ENCODE results near the gene CSMD2. TPM values are rescaled to one million over a fixed set of nuclear protein-coding genes. Genes with fewer than 3 reads are reported as not detected.

The CSMD2 gene
- total RNA-seq, 6 experiments from 2014 or later, result under 0.01 to 0.19 (median 0.09) TPM; not detected in 1

DNA sequence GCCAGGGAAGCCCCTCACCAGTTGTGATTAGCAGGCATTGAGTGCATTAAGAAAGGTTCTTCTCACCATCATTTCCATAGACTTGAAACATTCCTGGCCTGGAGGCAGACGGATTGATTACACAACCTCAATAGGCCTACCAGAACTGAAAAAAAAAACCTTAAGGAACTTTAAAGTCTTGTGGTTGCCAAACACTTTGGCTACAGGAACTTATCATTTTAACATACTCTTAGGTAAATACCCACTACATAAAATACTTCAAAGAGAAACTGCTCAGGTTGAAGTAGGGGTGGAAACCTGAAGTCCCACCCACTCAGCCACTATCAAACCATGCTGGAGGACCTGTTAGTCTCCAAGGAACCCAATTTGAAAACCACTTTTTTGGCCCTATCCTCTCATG lies 323.5 kb downstream of the CSMD2 start:
- ATAC-seq, result no peak
- H3K27ac ChIP-seq, result no peak overlapping the region
- TF ChIP-seq POLR2A (IDR thresholded peaks at IDR 0.05), result no peak
- TF ChIP-seq, protein P1, sequence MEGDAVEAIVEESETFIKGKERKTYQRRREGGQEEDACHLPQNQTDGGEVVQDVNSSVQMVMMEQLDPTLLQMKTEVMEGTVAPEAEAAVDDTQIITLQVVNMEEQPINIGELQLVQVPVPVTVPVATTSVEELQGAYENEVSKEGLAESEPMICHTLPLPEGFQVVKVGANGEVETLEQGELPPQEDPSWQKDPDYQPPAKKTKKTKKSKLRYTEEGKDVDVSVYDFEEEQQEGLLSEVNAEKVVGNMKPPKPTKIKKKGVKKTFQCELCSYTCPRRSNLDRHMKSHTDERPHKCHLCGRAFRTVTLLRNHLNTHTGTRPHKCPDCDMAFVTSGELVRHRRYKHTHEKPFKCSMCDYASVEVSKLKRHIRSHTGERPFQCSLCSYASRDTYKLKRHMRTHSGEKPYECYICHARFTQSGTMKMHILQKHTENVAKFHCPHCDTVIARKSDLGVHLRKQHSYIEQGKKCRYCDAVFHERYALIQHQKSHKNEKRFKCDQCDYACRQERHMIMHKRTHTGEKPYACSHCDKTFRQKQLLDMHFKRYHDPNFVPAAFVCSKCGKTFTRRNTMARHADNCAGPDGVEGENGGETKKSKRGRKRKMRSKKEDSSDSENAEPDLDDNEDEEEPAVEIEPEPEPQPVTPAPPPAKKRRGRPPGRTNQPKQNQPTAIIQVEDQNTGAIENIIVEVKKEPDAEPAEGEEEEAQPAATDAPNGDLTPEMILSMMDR (IDR thresholded peaks at IDR 0.05), result no peak
- no peak overlapping the region for H3K4me3 ChIP-seq
- WGBS (ENCODE audit: insufficient coverage, low coverage, low lambda C conversion rate, missing lambda C conversion rate), result 27% methylated on average over 1 of the region's 1 CpG
- H3K27me3 ChIP-seq, result no peaks in the 10 kb centered on the region
- H3K9me3 ChIP-seq, result no peaks in the 10 kb centered on the region
- DNase-seq, result no peak
- no peaks in the 10 kb centered on the region for H3K36me3 ChIP-seq
- H3K4me1 ChIP-seq, result no peaks in the 10 kb centered on the region
- intact Hi-C loops (cut with DNase I), result no loop called here

DNA sequence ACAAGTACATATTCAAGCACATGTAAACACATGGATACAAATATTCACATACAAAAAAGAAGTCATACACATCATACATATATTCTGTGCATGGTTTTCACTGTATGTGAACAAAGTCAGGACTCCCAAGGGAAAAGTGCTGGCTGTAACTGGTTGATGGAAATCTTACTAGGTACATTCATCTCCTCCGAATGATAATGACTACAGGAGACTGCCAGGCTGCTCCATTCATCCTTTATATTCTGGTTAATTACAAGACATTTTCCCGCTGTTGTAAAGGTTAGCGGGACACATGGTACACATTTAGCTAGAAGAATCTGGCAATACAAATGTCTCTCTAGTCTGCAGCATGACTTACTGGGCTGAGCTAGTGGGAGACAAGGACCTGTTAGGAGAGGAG lies 327.4 kb downstream of the CSMD2 start:
- DNase-seq, result no peak
- ATAC-seq, result no peak
- H3K4me3 ChIP-seq, result no peak overlapping the region
- no peaks in the 10 kb centered on the region for H3K27me3 ChIP-seq
- H3K36me3 ChIP-seq, result no peaks in the 10 kb centered on the region
- TF ChIP-seq, protein P1 (IDR thresholded peaks at IDR 0.05), result no peak
- TF ChIP-seq POLR2A (IDR thresholded peaks at IDR 0.05), result no peak
- no peaks in the 10 kb centered on the region for H3K4me1 ChIP-seq
- intact Hi-C loops (cut with DNase I), result no loop called here
- H3K9me3 ChIP-seq, result no peaks in the 10 kb centered on the region
- H3K27ac ChIP-seq, result no peak overlapping the region
- WGBS (ENCODE audit: insufficient coverage, low coverage, low lambda C conversion rate, missing lambda C conversion rate), result 78% methylated on average over 3 of the region's 3 CpGs

DNA sequence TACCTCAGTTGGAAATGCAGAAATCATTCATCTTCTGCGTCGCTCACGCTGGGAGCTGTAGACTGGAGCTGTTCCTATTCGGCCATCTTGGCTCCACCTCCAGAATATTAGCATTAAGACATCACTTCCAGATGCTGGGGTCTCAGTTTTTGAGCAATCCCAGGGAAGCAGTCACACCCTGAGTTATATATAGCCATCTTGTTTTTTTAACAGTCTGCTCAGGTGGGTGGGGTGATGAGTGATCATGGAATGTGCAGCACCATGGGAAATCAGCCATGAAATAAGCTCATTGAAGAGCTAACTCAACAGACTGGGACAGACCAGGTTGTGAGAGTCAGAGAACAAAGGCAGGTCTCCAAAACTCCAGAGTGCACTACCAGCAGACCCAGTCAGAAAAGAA lies 328.1 kb downstream of the CSMD2 start:
- Histone ChIP-seq H3K4me1 (no peaks in the 10 kb centered on the region), H3K36me3 (no peaks in the 10 kb centered on the region), H3K4me3 (no peak overlapping the region), H3K9me3 (no peaks in the 10 kb centered on the region), H3K27ac (no peak overlapping the region), H3K27me3 (no peaks in the 10 kb centered on the region)
- intact Hi-C loops (cut with DNase I), result no loop called here
- 84% methylated on average over 4 of the region's 4 CpGs for WGBS (ENCODE audit: insufficient coverage, low coverage, low lambda C conversion rate, missing lambda C conversion rate)
- DNase-seq, result no peak
- no peak for ATAC-seq
- no peak for TF ChIP-seq POLR2A (IDR thresholded peaks at IDR 0.05)
- TF ChIP-seq, protein P1 (IDR thresholded peaks at IDR 0.05), result no peak

DNA sequence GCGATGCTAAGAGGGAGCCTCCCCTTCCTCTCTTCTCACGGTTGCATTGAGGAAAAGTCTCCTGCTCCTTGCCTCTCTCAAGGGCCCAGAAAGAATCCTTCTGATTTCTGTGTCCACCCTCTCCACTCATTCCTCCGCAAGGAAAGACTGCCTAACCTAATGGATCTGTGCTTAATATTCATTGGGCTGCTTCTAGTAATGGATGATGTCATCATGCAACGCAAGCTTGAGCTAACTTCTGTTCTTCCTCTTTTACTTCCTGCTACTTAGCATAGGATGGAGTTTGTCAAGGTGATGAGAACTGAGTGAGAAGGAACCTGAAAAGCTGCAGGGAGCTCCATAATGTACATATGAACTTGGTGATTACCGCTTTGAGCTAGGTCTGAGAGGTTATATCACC lies 336.4 kb downstream of the CSMD2 start:
- no peaks in the 10 kb centered on the region for H3K27me3 ChIP-seq
- no peaks in the 10 kb centered on the region for H3K4me1 ChIP-seq
- no peak overlapping the region for H3K27ac ChIP-seq
- ATAC-seq, result no peak
- no peaks in the 10 kb centered on the region for H3K36me3 ChIP-seq
- H3K4me3 ChIP-seq, result no peak overlapping the region
- no peak for DNase-seq
- TF ChIP-seq POLR2A (IDR thresholded peaks at IDR 0.05), result no peak
- TF ChIP-seq, protein P1 (IDR thresholded peaks at IDR 0.05), result no peak
- 68% methylated on average over 4 of the region's 5 CpGs for WGBS (ENCODE audit: insufficient coverage, low coverage, low lambda C conversion rate, missing lambda C conversion rate)
- no peaks in the 10 kb centered on the region for H3K9me3 ChIP-seq
- intact Hi-C loops (cut with DNase I), result no loop called here

DNA sequence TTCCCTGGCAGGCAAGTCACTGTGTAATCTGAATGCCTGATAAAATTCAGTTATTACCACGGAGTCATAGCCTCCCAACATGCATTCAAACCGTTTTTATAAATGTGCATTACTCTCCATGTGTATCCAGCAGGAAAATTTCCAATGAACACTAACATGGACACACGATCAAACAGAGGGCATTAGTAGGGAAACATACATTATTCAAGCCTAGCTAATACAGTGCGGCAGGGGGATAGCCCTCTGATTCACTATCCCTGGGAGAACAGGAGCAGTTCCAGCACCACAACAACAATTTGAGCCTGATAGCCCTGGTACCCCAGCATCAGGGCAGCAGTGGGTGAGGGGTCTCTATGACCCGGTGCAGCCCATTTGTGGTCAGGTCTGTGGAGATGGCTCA lies 337.0 kb downstream of the CSMD2 start:
- H3K4me3 ChIP-seq, result no peak overlapping the region
- no peaks in the 10 kb centered on the region for H3K27me3 ChIP-seq
- H3K36me3 ChIP-seq, result no peaks in the 10 kb centered on the region
- ATAC-seq (no peak), DNase-seq (no peak)
- WGBS (ENCODE audit: insufficient coverage, low coverage, low lambda C conversion rate, missing lambda C conversion rate), result 31% methylated on average over 5 of the region's 5 CpGs
- no peaks in the 10 kb centered on the region for H3K9me3 ChIP-seq
- H3K4me1 ChIP-seq, result no peaks in the 10 kb centered on the region
- H3K27ac ChIP-seq, result no peak overlapping the region
- TF ChIP-seq, protein P1 (IDR thresholded peaks at IDR 0.05), result no peak
- TF ChIP-seq POLR2A (IDR thresholded peaks at IDR 0.05), result no peak
- intact Hi-C loops (cut with DNase I), result no loop called here
